Gastrocnemius medialis (tissue), 4 donors: Measurements from ENCODE around the gene SND1. TPM values are rescaled to one million over a fixed set of nuclear protein-coding genes. Genes with fewer than 3 reads are reported as not detected.

Experiments
- ATAC-seq, 2 donors: fragments of 150-250 bp; one replicate each; pipeline ENCODE4 v1.9.1; 2016
- DNase-seq, 2 donors: peaks; one replicate each; pipeline ENCODE4 v3.0.0-alpha.2; 2019
- H3K27ac ChIP-seq, 4 donors: fragments of 200-600 bp; sonication (generic); 1 replicate in 1 of 4; 2 replicates in 3 of 4; pipeline ENCODE4 v1.5.1; 2016 to 2018; ENCODE audit warnings: mild to moderate bottlenecking in 2 of 4, moderate library complexity in 1 of 4
- H3K27me3 ChIP-seq, 3 donors: fragments of 200-600 bp; sonication (generic) in 2 of 3; 1 replicate in 1 of 3; 2 replicates in 2 of 3; pipeline versions ENCODE4 v1.5.1 to v1.6.0; 2016 to 2019; ENCODE audit warnings: mild to moderate bottlenecking in 1 of 3, moderate library complexity in 1 of 3
- H3K36me3 ChIP-seq, 2 donors: fragments of 200-600 bp; sonication (generic) in 1 of 2; one replicate each; pipeline ENCODE4 v1.5.1; 2017 to 2018
- H3K4me1 ChIP-seq, 2 donors: fragments of 200-600 bp; sonication (generic) in 1 of 2; one replicate each; pipeline ENCODE4 v1.5.1; 2016 to 2017; ENCODE audit warnings: mild to moderate bottlenecking in 2 of 2
- H3K4me3 ChIP-seq, 4 donors: fragments of 200-600 bp; sonication (generic) in 3 of 4; 1 replicate in 1 of 4; 2 replicates in 3 of 4; pipeline ENCODE4 v1.5.1; 2016 to 2019; ENCODE audit warnings: mild to moderate bottlenecking in 2 of 4
- H3K9me3 ChIP-seq, 3 donors: fragments of 200-600 bp; sonication (generic) in 2 of 3; 1 replicate in 1 of 3; 2 replicates in 2 of 3; pipeline ENCODE4 v1.5.1; 2016 to 2019
- POLR2A ChIP-seq, 2 donors: fragments of 450-650 bp; IDR thresholded peaks; one replicate each; pipeline ENCODE4 v1.6.1; 2017; ENCODE audit warnings: antibody characterized with exemption in 2 of 2, mild to moderate bottlenecking in 2 of 2, moderate library complexity in 2 of 2
- in situ Hi-C, 4 donors: fragments of 200-750 bp; cut with MboI; loops; one replicate each; pipeline versions ENCODE4 v1.15.0 to v1.8.0; 2017; ENCODE audit warnings: low sequenced_read_pairs in 4 of 4
- intact Hi-C: fragments of 100-400 bp; cut with DNase I; formaldehyde crosslinking; loops from one replicate; pipeline ENCODE4 v1.15.1; 2023; ENCODE audit warnings: low total_unique reads
- total RNA-seq, 4 donors: library from RNA; depleted of rRNA; stranded (reverse); fragments of >200 nt; gene quantifications; one replicate each; pipeline versions ENCODE4 v1.1.0 to v1.2.3, GENCODE V29; 2016
- TF ChIP-seq, protein P1 (sequence below), 5 experiments: fragments of 450-650 bp in 3 of 5; fragments of 200-600 bp in 2 of 5; sonication (generic) in 2 of 5; IDR thresholded peaks in 4 of 5; conservative IDR thresholded peaks in 1 of 5; 1 replicate in 4 of 5; 2 replicates in 1 of 5; pipeline ENCODE4 v1.5.1; 2016 to 2019; ENCODE audit warnings: antibody characterized with exemption in 5 of 5, mild to moderate bottlenecking in 3 of 5, moderate library complexity in 3 of 5

SND1 gene
- total RNA-seq, 4 donors from 2014 or later = 30.4 to 73.0 (median 50.3) TPM

DNA sequence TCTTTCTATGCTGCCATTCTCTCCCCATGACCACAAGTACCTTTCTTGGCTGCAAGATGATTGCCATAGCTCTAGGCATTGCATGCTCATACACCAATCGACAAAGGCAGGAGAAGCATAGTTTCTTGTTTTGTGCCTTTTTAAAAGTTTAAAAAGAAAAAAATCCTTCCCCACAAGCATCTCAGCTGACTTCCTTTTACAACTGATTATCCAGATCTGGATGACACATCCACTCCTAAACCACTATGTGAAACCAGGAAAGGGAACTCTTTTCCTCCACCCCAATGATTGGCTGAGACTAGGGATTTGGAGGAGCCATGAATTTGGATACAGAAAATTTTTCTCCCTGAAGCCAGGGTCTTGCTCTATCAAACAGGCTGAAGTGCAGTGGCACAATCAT is 393.8 kb downstream of the SND1 start:
- TF ChIP-seq, protein P1, sequence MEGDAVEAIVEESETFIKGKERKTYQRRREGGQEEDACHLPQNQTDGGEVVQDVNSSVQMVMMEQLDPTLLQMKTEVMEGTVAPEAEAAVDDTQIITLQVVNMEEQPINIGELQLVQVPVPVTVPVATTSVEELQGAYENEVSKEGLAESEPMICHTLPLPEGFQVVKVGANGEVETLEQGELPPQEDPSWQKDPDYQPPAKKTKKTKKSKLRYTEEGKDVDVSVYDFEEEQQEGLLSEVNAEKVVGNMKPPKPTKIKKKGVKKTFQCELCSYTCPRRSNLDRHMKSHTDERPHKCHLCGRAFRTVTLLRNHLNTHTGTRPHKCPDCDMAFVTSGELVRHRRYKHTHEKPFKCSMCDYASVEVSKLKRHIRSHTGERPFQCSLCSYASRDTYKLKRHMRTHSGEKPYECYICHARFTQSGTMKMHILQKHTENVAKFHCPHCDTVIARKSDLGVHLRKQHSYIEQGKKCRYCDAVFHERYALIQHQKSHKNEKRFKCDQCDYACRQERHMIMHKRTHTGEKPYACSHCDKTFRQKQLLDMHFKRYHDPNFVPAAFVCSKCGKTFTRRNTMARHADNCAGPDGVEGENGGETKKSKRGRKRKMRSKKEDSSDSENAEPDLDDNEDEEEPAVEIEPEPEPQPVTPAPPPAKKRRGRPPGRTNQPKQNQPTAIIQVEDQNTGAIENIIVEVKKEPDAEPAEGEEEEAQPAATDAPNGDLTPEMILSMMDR (IDR thresholded peaks at IDR 0.05 in 4 of 5, conservative IDR thresholded peaks at IDR 0.05 in 1 of 5) = no peak
- no peak for TF ChIP-seq POLR2A (IDR thresholded peaks at IDR 0.05)
- ATAC-seq = no peak
- intact Hi-C loops (no loop called here), in situ Hi-C loops (no loop called here)
- no peaks in the 10 kb centered on the region for H3K4me1 ChIP-seq
- no peaks in the 10 kb centered on the region for H3K9me3 ChIP-seq
- no peak overlapping the region for H3K27ac ChIP-seq
- no peak for DNase-seq
- no peaks in the 10 kb centered on the region for H3K36me3 ChIP-seq
- H3K4me3 ChIP-seq = no peak overlapping the region
- no peaks in the 10 kb centered on the region for H3K27me3 ChIP-seq

DNA sequence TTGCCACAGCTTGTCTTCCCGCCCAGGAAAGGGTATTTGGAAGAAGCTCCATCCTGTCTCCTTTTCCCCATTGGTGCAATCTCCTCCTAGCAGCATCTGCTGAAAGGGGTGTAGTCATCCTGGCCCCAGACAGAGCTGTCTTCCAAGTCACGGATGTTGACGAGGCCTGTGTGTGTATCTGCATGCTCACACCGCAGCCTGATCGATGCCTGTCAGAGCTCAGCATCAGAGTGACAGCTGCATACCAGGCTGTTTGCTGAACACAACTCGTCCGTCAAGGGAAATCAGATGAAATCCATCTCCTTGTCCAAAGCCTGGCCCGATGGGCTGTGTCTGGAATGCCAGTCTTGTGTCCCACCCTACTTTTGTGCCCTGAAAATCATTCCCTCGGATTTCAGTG is 400.4 kb downstream of the SND1 start:
- no peak for ATAC-seq
- TF ChIP-seq, protein P1 (IDR thresholded peaks at IDR 0.05 in 4 of 5, conservative IDR thresholded peaks at IDR 0.05 in 1 of 5) = no peak
- TF ChIP-seq POLR2A (IDR thresholded peaks at IDR 0.05) = no peak
- no peaks in the 10 kb centered on the region for H3K27me3 ChIP-seq
- H3K9me3 ChIP-seq = no peaks in the 10 kb centered on the region
- in situ Hi-C loops = no loop called here
- H3K36me3 ChIP-seq = no peaks in the 10 kb centered on the region
- H3K4me1 ChIP-seq = no peaks in the 10 kb centered on the region
- no peak overlapping the region for H3K4me3 ChIP-seq
- H3K27ac ChIP-seq = no peak overlapping the region
- DNase-seq = no peak
- intact Hi-C loops = no loop called here

DNA sequence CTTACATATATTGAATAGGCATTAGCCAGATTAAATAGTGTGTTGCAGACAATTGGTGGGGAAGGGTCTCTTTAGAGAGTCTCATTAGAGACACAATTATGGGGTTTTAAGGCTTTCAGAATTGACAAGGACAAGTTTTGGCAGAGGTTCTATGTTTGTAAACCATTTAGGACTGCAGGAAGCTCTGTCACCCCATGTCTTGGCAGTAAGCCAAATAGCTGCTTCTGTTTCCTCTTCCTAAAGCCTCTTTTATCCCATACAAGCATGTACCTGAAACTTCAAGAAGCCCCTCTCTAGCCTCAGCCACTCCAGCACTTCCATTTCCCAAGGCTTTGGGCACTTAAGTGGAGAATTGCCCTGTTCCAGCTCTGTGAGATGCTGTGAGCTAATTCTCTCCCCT is 401.0 kb downstream of the SND1 start:
- no peaks in the 10 kb centered on the region for H3K27me3 ChIP-seq
- H3K27ac ChIP-seq = no peak overlapping the region
- no peaks in the 10 kb centered on the region for H3K36me3 ChIP-seq
- no peaks in the 10 kb centered on the region for H3K4me1 ChIP-seq
- DNase-seq (no peak), ATAC-seq (no peak)
- intact Hi-C loops = no loop called here
- no peak for TF ChIP-seq POLR2A (IDR thresholded peaks at IDR 0.05)
- TF ChIP-seq, protein P1 (IDR thresholded peaks at IDR 0.05 in 4 of 5, conservative IDR thresholded peaks at IDR 0.05 in 1 of 5) = no peak
- H3K9me3 ChIP-seq = no peaks in the 10 kb centered on the region
- H3K4me3 ChIP-seq = no peak overlapping the region
- in situ Hi-C loops = no loop called here

DNA sequence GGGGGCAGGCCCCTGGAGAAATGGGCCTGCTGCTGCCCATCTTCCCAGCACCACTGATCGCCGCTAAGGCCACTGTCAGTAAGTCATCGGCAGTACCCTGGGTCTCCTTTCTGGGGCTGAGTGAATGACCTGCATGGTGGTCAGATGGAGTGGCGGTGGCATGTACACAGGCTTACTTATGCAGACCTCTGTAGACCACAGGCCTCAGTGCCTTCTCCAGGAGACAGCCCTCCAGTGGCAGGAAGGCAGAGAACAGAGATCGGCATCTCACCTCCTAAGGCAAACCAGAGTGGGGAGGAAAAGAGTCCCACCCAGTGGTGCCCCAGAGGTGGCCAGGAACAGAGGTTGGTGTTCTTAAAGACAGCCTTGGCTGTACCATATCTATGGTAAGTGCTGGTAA is 402.0 kb downstream of the SND1 start:
- Histone ChIP-seq H3K9me3 (no peaks in the 10 kb centered on the region), H3K27ac (no peak overlapping the region), H3K4me1 (no peaks in the 10 kb centered on the region), H3K36me3 (no peaks in the 10 kb centered on the region), H3K27me3 (no peaks in the 10 kb centered on the region), H3K4me3 (no peak overlapping the region)
- DNase-seq (no peak), ATAC-seq (no peak)
- in situ Hi-C loops = no loop called here
- no peak for TF ChIP-seq POLR2A (IDR thresholded peaks at IDR 0.05)
- TF ChIP-seq, protein P1 (IDR thresholded peaks at IDR 0.05 in 4 of 5, conservative IDR thresholded peaks at IDR 0.05 in 1 of 5) = no peak
- intact Hi-C loops = no loop called here

DNA sequence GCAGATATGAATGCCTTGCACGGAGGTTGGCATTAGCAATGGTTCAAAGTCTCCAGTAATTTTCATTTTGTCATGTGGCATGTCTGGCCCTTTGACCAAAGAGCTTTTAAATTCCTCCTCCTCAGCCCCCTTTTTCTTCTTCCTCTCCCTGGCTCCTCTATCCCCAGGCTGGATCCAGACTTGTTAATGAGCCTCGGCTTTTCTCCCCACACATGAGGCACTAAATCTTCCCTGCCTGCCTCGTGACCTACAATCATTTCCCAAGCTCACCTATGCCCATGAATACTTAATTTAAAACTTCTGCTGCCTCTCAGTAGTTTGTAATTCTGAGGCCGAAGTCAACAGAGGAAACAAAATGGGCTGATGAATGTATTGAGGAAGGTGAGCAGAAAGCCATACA is 402.5 kb downstream of the SND1 start:
- H3K36me3 ChIP-seq = no peaks in the 10 kb centered on the region
- no peak overlapping the region for H3K4me3 ChIP-seq
- DNase-seq (no peak), ATAC-seq (no peak)
- intact Hi-C loops = no loop called here
- no peaks in the 10 kb centered on the region for H3K9me3 ChIP-seq
- no peaks in the 10 kb centered on the region for H3K27me3 ChIP-seq
- in situ Hi-C loops = no loop called here
- no peaks in the 10 kb centered on the region for H3K4me1 ChIP-seq
- TF ChIP-seq, protein P1 (IDR thresholded peaks at IDR 0.05 in 4 of 5, conservative IDR thresholded peaks at IDR 0.05 in 1 of 5) = no peak
- H3K27ac ChIP-seq = no peak overlapping the region
